Vagina (tissue), 2 donors: ENCODE results near the gene B4GALT3. TPM values are rescaled to one million over a fixed set of nuclear protein-coding genes. Genes with fewer than 3 reads are reported as not detected.

Source experiments
- DNase-seq, 2 donors: peaks; one replicate each; pipeline ENCODE4 v3.0.0-alpha.2; 2017; ENCODE audit errors: extremely low spot score in 2 of 2
- H3K27ac ChIP-seq: fragments of 200-600 bp; sonication (generic); one replicate; pipeline ENCODE4 v1.5.1; 2019
- H3K27me3 ChIP-seq: fragments of 200-600 bp; sonication (generic); one replicate; pipeline ENCODE4 v1.5.1; 2019
- H3K36me3 ChIP-seq, 2 donors: fragments of 200-600 bp; sonication (generic); one replicate each; pipeline ENCODE4 v1.5.1; 2017 to 2019
- H3K4me1 ChIP-seq: fragments of 200-600 bp; sonication (generic); one replicate; pipeline ENCODE4 v1.5.1; 2019
- H3K4me3 ChIP-seq, 2 donors: fragments of 200-600 bp; sonication (generic); 1 replicate in 1 of 2; 2 replicates in 1 of 2; pipeline ENCODE4 v1.5.1; 2016 to 2019
- H3K9me3 ChIP-seq: fragments of 200-600 bp; sonication (generic); one replicate; pipeline ENCODE4 v1.5.1; 2019
- CTCF ChIP-seq, 3 experiments: fragments of 450-650 bp in 2 of 3; fragments of 200-600 bp in 1 of 3; sonication (generic) in 1 of 3; IDR thresholded peaks; one replicate each; pipeline ENCODE4 v1.5.1; 2017 to 2019; ENCODE audit warnings: antibody characterized with exemption in 3 of 3, mild to moderate bottlenecking in 2 of 3, moderate library complexity in 2 of 3
- POLR2A ChIP-seq, 2 donors: fragments of 450-650 bp; IDR thresholded peaks; one replicate each; pipeline ENCODE4 v1.6.1; 2017; ENCODE audit warnings: antibody characterized with exemption in 2 of 2, mild to moderate bottlenecking in 2 of 2, moderate library complexity in 2 of 2
- POLR2AphosphoS5 ChIP-seq, 2 donors: sonication (generic); formaldehyde crosslinking; IDR thresholded peaks; one replicate each; pipeline ENCODE4 v1.9.0; 2017; ENCODE audit warnings: antibody characterized with exemption in 2 of 2, mild to moderate bottlenecking in 2 of 2, low read depth in 1 of 2; ENCODE audit not compliant: insufficient read depth in 1 of 2
- intact Hi-C: fragments of 100-400 bp; cut with DNase I; formaldehyde crosslinking; loops from one replicate; pipeline ENCODE4 v1.15.1; 2023
- total RNA-seq: library from RNA; depleted of rRNA; stranded (reverse); fragments of >200 nt; gene quantifications from one replicate; pipeline ENCODE4 v1.2.3, GENCODE V29; 2016

Gene B4GALT3
- total RNA-seq, 1 donor from 2014 or later: 16.2 TPM

GRCh38 chr1:161166669-161167548 is 10.4 kb downstream of the B4GALT3 start:
- intact Hi-C loops: no loop called here
- DNase-seq: peak in 1 of 2 donors; percentile 85
- H3K36me3 ChIP-seq: peaks cover 0 to 38% of the 10 kb centered on the region in 2 donors
- peak overlapping the region; percentile 88 for H3K27ac ChIP-seq
- no peaks in the 10 kb centered on the region for H3K27me3 ChIP-seq
- peak overlapping the region; percentile 74 to 77 for H3K4me3 ChIP-seq
- H3K4me1 ChIP-seq: peaks cover 33% of the 10 kb centered on the region
- H3K9me3 ChIP-seq: no peaks in the 10 kb centered on the region
- TF ChIP-seq POLR2A (IDR thresholded peaks at IDR 0.05) (no peak), CTCF (IDR thresholded peaks at IDR 0.05) (no peak), POLR2AphosphoS5 (IDR thresholded peaks at IDR 0.05; ENCODE audit: insufficient read depth in 1 of 2, low read depth in 1 of 2) (no peak)

GRCh38 chr1:161165742-161166668 is 11.3 kb downstream of the B4GALT3 start, which contains the start of gene PPOX:
Gene PPOX, plus strand, starts transcription at chr1:161166426. Its CDS starts 422 bp downstream, at chr1:161166848.
- TF ChIP-seq CTCF (IDR thresholded peaks at IDR 0.05) (peak in 2 of 3 experiments; percentile 19 to 32), POLR2AphosphoS5 (IDR thresholded peaks at IDR 0.05; ENCODE audit: insufficient read depth in 1 of 2, low read depth in 1 of 2) (peak; percentile 96), POLR2A (IDR thresholded peaks at IDR 0.05) (peak in 1 of 2 donors; percentile 59)
- Histone ChIP-seq H3K4me3 (peak within 1 kb of the TSS; percentile 74 to 77), H3K36me3 (peaks cover 0 to 33% of the 10 kb centered on the region in 2 donors), H3K4me1 (peaks cover 42% of the 10 kb centered on the region), H3K9me3 (no peaks in the 10 kb centered on the region), H3K27me3 (no peaks in the 10 kb centered on the region), H3K27ac (peak within 1 kb of the TSS; percentile 88)
- intact Hi-C loops: no loop called here
- peak; percentile 97 to 99 for DNase-seq

GRCh38 chr1:161164901-161165610 is 12.3 kb downstream of the B4GALT3 start:
- Histone ChIP-seq H3K4me1 (peaks cover 51% of the 10 kb centered on the region), H3K36me3 (peaks cover 0 to 24% of the 10 kb centered on the region in 2 donors), H3K27me3 (no peaks in the 10 kb centered on the region), H3K27ac (peak overlapping the region; percentile 88), H3K4me3 (peak overlapping the region; percentile 74 to 77), H3K9me3 (no peaks in the 10 kb centered on the region)
- intact Hi-C loops: no loop called here
- DNase-seq: no peak
- TF ChIP-seq CTCF (IDR thresholded peaks at IDR 0.05) (no peak), POLR2AphosphoS5 (IDR thresholded peaks at IDR 0.05; ENCODE audit: insufficient read depth in 1 of 2, low read depth in 1 of 2) (no peak), POLR2A (IDR thresholded peaks at IDR 0.05) (no peak)

GRCh38 chr1:161163793-161164192 is 13.5 kb downstream of the B4GALT3 start:
- TF ChIP-seq POLR2AphosphoS5 (IDR thresholded peaks at IDR 0.05; ENCODE audit: insufficient read depth in 1 of 2, low read depth in 1 of 2) (no peak), CTCF (IDR thresholded peaks at IDR 0.05) (no peak), POLR2A (IDR thresholded peaks at IDR 0.05) (no peak)
- Histone ChIP-seq H3K4me1 (peaks cover 57% of the 10 kb centered on the region), H3K27me3 (no peaks in the 10 kb centered on the region), H3K9me3 (no peaks in the 10 kb centered on the region), H3K36me3 (peaks cover 0 to 21% of the 10 kb centered on the region in 2 donors), H3K4me3 (no peak overlapping the region), H3K27ac (no peak overlapping the region)
- intact Hi-C loops: no loop called here
- DNase-seq: no peak
